Lung (tissue), 12 donors: ENCODE measurements around the gene FOXD1. TPM values are rescaled to one million over a fixed set of nuclear protein-coding genes. Genes with fewer than 3 reads are reported as not detected.
A peak's percentile ranks its signal among the peaks of the same experiment; 100 is the strongest.

Experiments used
- ATAC-seq: fragments of 200-7000 bp; cut with Tn5 transposase; one replicate; pipeline ENCODE4 v1.9.1; 2020; ENCODE audit warnings: moderate number of reproducible peaks; ENCODE audit not compliant: insufficient read depth, low FRiP score
- DNase-seq, 3 donors: peaks; one replicate each; pipeline ENCODE4 v3.0.0-alpha.2; 2013 to 2017
- H3K27ac ChIP-seq, 2 donors: one replicate each; pipeline ENCODE4 v1.5.1; 2013; ENCODE audit warnings: mild to moderate bottlenecking in 2 of 2, moderate library complexity in 2 of 2, control low read depth in 1 of 2, inconsistent platforms in 1 of 2, low read depth in 1 of 2, low read length in 1 of 2
- H3K27me3 ChIP-seq, 3 donors: one replicate each; pipeline ENCODE4 v1.5.1; 2013; ENCODE audit warnings: low read length in 2 of 3; ENCODE audit not compliant: control insufficient read depth in 3 of 3, insufficient read depth in 3 of 3
- H3K36me3 ChIP-seq, 4 donors: one replicate each; pipeline ENCODE4 v1.5.1; 2013; ENCODE audit warnings: low read length in 4 of 4, mild to moderate bottlenecking in 1 of 4, moderate library complexity in 1 of 4; ENCODE audit not compliant: control insufficient read depth in 4 of 4, insufficient read depth in 4 of 4
- H3K4me1 ChIP-seq, 5 donors: one replicate each; pipeline ENCODE4 v1.5.1; 2013; ENCODE audit warnings: low read length in 5 of 5, mild to moderate bottlenecking in 2 of 5, moderate library complexity in 1 of 5; ENCODE audit not compliant: control insufficient read depth in 5 of 5, insufficient read depth in 5 of 5
- H3K4me3 ChIP-seq: one replicate; pipeline ENCODE4 v1.5.1; 2013; ENCODE audit warnings: mild to moderate bottlenecking, control low read depth, moderate library complexity
- H3K9ac ChIP-seq, 2 donors: one replicate each; pipeline ENCODE4 v1.5.1; 2013; ENCODE audit warnings: low read length in 2 of 2, control low read depth in 1 of 2; ENCODE audit not compliant: insufficient read depth in 1 of 2
- H3K9me3 ChIP-seq, 4 donors: one replicate each; pipeline ENCODE4 v1.5.1; 2013; ENCODE audit warnings: low read length in 3 of 4, mild to moderate bottlenecking in 1 of 4, moderate library complexity in 1 of 4; ENCODE audit not compliant: control insufficient read depth in 4 of 4, insufficient read depth in 3 of 4
- CTCF ChIP-seq: IDR thresholded peaks from 2 replicates; pipeline ENCODE4 v1.5.1; 2012; ENCODE audit warnings: mild to moderate bottlenecking; ENCODE audit errors: control extremely low read depth, extremely low read depth
- WGBS, 2 donors: extraction: QIAGEN DNeasy Blood & Tissue Kit; methylation state at CpG; one replicate each; pipeline ENCODE4 v1.1.7; 2013; 5-methylcytosine and 5-hydroxymethylcytosine counted together
- polyA plus RNA-seq, 2 donors: library from polyadenylated mRNA; stranded (reverse); fragments of 200-250 nt; gene quantifications; one replicate each; pipeline ENCODE4 v1.2.1, GENCODE V29; 2013
- total RNA-seq, 2 donors: library from RNA; depleted of rRNA in 1 of 2; stranded (reverse); fragments of >200 nt in 1 of 2; gene quantifications; one replicate each; pipeline ENCODE4 v1.2.1, GENCODE V29; 2014 to 2021
- donor health status: control.
- donor health status: control.
- donor health status: Bipolar disorder and iron deficiency.
- donor health status: healthy.
- donor health status: DM: yes; HTN: yes; CAD: no.

The FOXD1 gene
- total and polyA plus RNA-seq, 4 donors = 0.20 to 0.46 (median 0.29) TPM

GRCh38 chr5:73419465-73420390, 28.8 kb downstream of the FOXD1 start:
- H3K36me3 ChIP-seq = no peaks in the 10 kb centered on the region
- TF ChIP-seq CTCF = no peak
- peak; percentile 74 to 81 (median 75) for DNase-seq
- H3K9ac ChIP-seq = no peak overlapping the region
- 3 to 5% methylated on average over 76 to 79 of the region's 79 CpGs for WGBS, 2 donors
- H3K27me3 ChIP-seq = peaks cover 19 to 87% (median 51%) of the 10 kb centered on the region in 3 donors
- H3K9me3 ChIP-seq = peaks cover 0 to 3% (median 0%) of the 10 kb centered on the region in 4 donors
- no peak overlapping the region for H3K4me3 ChIP-seq
- no peak overlapping the region for H3K27ac ChIP-seq
- no peak for ATAC-seq
- peaks cover 0 to 26% (median 5%) of the 10 kb centered on the region in 5 donors for H3K4me1 ChIP-seq

- Histone ChIP-seq H3K9me3 (peaks cover 0 to 5% (median 0%) of the 10 kb centered on the region in 4 donors), H3K27ac (no peak overlapping the region), H3K4me1 (peaks cover 0 to 26% (median 5%) of the 10 kb centered on the region in 5 donors), H3K4me3 (no peak overlapping the region), H3K27me3 (peaks cover 19 to 85% (median 46%) of the 10 kb centered on the region in 3 donors), H3K36me3 (no peaks in the 10 kb centered on the region), H3K9ac (no peak overlapping the region)
- no peak for DNase-seq
- ATAC-seq = no peak
- no peak for TF ChIP-seq CTCF
- WGBS, 2 donors = 10 to 14% methylated on average over 6 of the region's 6 CpGs
Observed at GRCh38 chr5:73419117-73419464, 29.5 kb downstream of the FOXD1 start.

- Histone ChIP-seq H3K36me3 (no peaks in the 10 kb centered on the region), H3K9ac (no peak overlapping the region), H3K9me3 (peaks cover 0 to 5% (median 0%) of the 10 kb centered on the region in 4 donors), H3K4me1 (peaks cover 0 to 26% (median 5%) of the 10 kb centered on the region in 5 donors), H3K27ac (no peak overlapping the region), H3K27me3 (peaks cover 14 to 87% (median 41%) of the 10 kb centered on the region in 3 donors), H3K4me3 (no peak overlapping the region)
- TF ChIP-seq CTCF = no peak
- ATAC-seq = no peak
- 39 to 41% methylated on average over 6 of the region's 6 CpGs for WGBS, 2 donors
- DNase-seq = no peak
Observed at GRCh38 chr5:73418244-73418691, 30.3 kb downstream of the FOXD1 start.
